IPS-20b (cell line): ENCODE results near the gene ANKRD31.

ENCODE experiments used
- H3K27ac ChIP-seq: one replicate; pipeline ENCODE4 v1.5.1; 2013; ENCODE audit warnings: low read length
- H3K27me3 ChIP-seq: 2 replicates; pipeline ENCODE4 v1.6.1; 2013; ENCODE audit warnings: mild to moderate bottlenecking, low read length, inconsistent platforms; ENCODE audit not compliant: insufficient read depth
- H3K36me3 ChIP-seq: 2 replicates; pipeline ENCODE4 v1.6.1; 2013; ENCODE audit warnings: low read depth, mild to moderate bottlenecking, inconsistent platforms, low read length, moderate library complexity; ENCODE audit not compliant: insufficient read depth
- H3K4me1 ChIP-seq: 2 replicates; pipeline ENCODE4 v1.6.1; 2013; ENCODE audit warnings: mild to moderate bottlenecking, control low read depth, inconsistent platforms, low read length, moderate library complexity; ENCODE audit not compliant: insufficient read depth
- H3K4me3 ChIP-seq: 2 replicates; pipeline ENCODE4 v1.5.1; 2013; ENCODE audit warnings: mild to moderate bottlenecking, low read length, inconsistent platforms
- H3K9ac ChIP-seq: 2 replicates; pipeline ENCODE4 v1.6.1; 2013; ENCODE audit warnings: low read depth, mild to moderate bottlenecking, inconsistent platforms, low read length, moderate library complexity
- H3K9me3 ChIP-seq: 2 replicates; pipeline ENCODE4 v1.6.1; 2013; ENCODE audit warnings: mild to moderate bottlenecking, low read depth, low read length, inconsistent platforms; ENCODE audit not compliant: insufficient read depth

ANKRD31 gene

DNA sequence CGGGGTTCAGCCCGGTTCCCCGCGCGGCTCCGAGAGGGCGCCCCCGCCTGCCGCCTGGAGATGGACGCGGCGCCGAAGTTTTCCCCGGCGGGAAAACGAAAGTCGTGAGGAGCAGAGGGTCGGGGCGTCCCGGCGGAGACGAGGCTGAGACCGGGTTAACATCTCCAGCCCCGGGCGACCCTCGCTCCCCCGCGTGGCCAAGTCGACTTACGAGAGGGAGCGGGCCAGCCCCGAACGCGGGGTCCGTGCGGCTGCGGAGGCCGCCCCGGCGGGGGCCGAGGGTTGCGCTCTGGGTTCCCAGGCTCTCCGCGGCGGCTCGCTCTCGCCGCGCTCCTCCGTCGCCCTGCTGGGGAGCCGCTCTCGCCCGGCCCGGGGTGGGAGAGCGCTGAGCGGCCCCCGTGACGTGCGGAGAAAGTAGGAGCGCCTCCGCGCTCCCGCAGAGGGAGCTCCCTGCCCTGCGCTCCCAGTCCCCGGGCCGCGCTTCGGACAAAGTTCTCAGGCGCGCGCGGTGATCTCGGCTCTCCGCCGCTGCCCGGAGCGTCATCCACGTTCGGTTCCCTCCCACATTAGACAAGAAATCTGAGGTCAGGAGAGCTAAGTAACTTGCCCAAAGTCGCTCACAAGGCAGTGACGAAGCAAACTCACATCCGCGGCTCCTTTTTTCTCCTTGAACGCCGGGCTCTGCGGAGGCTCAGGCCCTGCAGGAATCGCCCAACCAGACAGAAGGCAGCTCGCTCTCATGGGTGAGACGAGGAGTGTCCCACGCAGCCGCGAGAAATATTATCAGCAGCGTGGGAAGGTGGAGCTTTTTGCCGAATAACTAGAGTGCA lies 183.2 kb downstream of the ANKRD31 start:
- Histone ChIP-seq H3K9ac (peak overlapping the region; percentile 82; the same call in 1 of the 2 replicates), H3K9me3 (no peaks in the 10 kb centered on the region), H3K36me3 (no peaks in the 10 kb centered on the region), H3K4me1 (peaks cover 42% of the 10 kb centered on the region), H3K4me3 (peak overlapping the region; percentile 83), H3K27me3 (peaks cover 42% of the 10 kb centered on the region), H3K27ac (no peak overlapping the region)

DNA sequence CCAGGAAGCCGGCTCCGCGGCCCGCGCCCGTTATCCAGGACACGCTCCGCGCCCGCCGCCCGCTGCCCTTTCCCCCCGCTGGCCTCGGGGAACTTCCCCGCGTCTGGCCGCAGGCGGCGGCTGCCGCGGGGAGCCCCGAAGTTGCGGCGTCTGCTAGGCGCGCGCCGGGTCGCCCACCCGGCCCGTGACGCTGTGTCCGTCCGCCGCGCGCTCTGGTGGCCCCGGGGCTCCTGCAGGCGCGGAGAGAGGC lies 183.7 kb downstream of the ANKRD31 start:
- H3K27ac ChIP-seq = no peak overlapping the region
- H3K9ac ChIP-seq = peak overlapping the region; percentile 82; the same call in 1 of the 2 replicates
- H3K9me3 ChIP-seq = no peaks in the 10 kb centered on the region
- H3K27me3 ChIP-seq = peaks cover 42% of the 10 kb centered on the region
- H3K4me1 ChIP-seq = peaks cover 42% of the 10 kb centered on the region
- peak overlapping the region; percentile 83; the same call in 1 of the 2 replicates for H3K4me3 ChIP-seq
- H3K36me3 ChIP-seq = no peaks in the 10 kb centered on the region

DNA sequence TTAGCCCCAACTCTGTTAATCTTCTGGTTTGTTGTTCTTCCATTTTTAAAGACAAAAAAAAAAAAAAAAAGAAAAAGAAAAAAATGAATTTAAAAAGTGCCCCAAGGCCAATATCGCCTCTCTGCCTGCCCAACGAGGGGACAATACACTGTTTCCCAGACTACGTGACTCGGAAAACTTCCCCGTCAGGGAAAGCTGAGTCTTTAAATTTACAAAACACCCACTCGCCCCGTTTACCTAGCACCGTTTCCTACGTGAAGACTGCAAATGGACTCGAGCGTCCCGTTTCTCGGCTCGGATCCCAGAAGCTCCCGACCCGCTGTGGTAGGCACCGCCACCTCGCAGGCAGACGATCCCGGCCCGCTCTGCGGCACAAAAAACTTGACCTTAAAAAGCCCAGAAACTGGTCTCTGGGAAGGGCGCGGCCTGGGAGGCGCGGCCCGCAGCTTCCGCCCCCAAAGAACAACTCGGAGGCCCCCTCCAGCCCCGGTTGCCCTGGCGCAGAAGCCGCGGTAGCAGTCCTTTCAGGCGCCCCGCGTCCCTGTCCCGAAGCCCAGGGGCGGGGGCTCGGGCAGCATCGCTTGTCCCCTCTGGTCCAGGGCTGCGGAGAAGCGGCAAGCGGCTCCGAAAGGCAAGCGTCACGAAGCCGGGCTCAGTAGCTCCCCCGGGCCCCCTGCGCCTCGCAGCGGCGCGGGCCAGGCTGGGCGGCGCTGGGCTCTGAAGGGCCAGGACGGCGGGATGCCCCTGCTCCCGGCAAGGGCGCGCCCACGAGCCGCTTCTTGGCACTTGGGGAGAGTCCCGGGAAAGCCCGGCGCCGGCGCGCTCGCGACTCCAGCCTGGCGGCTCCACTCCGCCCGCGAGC lies 184.3 kb downstream of the ANKRD31 start, which contains the start of gene GCNT4:
Gene GCNT4, minus strand, starts transcription at position 367 of the 862 bp plus-strand sequence. CDS start 22,521 bp downstream, outside the sequence.
- Histone ChIP-seq H3K9me3 (no peaks in the 10 kb centered on the region), H3K9ac (peak within 1 kb of the TSS; percentile 82; the same call in 1 of the 2 replicates), H3K4me1 (peaks cover 39% of the 10 kb centered on the region), H3K4me3 (peak within 1 kb of the TSS; percentile 83), H3K27ac (no peak within 1 kb of the TSS), H3K27me3 (peaks cover 42% of the 10 kb centered on the region), H3K36me3 (no peaks in the 10 kb centered on the region)

DNA sequence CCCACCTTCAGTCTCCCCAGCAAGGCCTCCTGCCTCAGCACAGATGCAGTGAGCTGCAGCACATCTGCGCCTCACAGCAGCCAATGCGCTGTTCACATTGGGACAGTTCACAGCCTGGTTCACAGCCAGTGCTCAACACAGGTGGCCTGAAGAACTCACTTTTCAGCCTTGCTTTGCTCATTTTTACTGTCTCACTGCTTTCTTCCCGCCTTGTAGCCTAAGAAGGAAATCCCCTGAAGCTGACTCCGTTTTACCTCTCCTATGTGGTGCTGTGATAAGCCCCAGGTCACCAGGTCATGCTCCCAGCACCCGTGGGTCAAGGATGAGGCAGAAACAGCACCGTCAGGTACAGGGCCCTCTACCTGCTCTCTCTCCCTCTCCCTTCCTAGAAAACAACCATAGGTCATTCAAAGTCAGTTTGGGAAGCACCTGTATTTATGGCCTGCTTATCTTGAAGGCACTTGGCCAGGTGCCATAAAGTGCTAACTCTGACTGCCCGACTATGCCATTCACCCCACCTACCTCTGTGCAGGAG lies 185.4 kb downstream of the ANKRD31 start:
- Histone ChIP-seq H3K4me3 (peak overlapping the region; percentile 83; the same call in 1 of the 2 replicates), H3K9me3 (no peaks in the 10 kb centered on the region), H3K9ac (peak overlapping the region; percentile 82; the same call in 1 of the 2 replicates), H3K36me3 (peaks cover 4% of the 10 kb centered on the region; the same call in 1 of the 2 replicates), H3K4me1 (peaks cover 30% of the 10 kb centered on the region), H3K27me3 (peaks cover 42% of the 10 kb centered on the region), H3K27ac (no peak overlapping the region)

DNA sequence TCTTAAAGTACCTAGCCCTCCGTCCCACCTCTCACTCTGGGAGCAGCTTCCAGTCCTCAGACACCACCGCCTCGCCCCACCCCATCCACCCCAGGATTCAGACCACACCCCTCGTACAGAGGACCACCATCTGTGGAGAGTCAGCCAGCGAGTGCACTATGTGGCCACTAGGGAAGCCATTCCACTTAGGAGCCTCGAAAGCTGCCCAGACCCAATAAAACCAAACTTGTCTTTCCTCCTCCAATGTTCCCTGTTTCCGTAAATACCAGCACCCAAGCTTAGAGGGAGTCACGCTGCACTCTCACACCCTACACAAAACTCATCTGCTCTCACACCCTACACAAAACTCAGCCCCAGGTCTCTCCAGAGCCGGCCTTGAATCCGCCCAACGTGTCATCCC lies 186.3 kb downstream of the ANKRD31 start:
- H3K36me3 ChIP-seq = peaks cover 12% of the 10 kb centered on the region; the same call in 1 of the 2 replicates
- no peak overlapping the region for H3K9ac ChIP-seq
- peaks cover 42% of the 10 kb centered on the region for H3K27me3 ChIP-seq
- peaks cover 22% of the 10 kb centered on the region for H3K4me1 ChIP-seq
- H3K27ac ChIP-seq = no peak overlapping the region
- H3K9me3 ChIP-seq = no peaks in the 10 kb centered on the region
- peak overlapping the region; percentile 83; the same call in 1 of the 2 replicates for H3K4me3 ChIP-seq

DNA sequence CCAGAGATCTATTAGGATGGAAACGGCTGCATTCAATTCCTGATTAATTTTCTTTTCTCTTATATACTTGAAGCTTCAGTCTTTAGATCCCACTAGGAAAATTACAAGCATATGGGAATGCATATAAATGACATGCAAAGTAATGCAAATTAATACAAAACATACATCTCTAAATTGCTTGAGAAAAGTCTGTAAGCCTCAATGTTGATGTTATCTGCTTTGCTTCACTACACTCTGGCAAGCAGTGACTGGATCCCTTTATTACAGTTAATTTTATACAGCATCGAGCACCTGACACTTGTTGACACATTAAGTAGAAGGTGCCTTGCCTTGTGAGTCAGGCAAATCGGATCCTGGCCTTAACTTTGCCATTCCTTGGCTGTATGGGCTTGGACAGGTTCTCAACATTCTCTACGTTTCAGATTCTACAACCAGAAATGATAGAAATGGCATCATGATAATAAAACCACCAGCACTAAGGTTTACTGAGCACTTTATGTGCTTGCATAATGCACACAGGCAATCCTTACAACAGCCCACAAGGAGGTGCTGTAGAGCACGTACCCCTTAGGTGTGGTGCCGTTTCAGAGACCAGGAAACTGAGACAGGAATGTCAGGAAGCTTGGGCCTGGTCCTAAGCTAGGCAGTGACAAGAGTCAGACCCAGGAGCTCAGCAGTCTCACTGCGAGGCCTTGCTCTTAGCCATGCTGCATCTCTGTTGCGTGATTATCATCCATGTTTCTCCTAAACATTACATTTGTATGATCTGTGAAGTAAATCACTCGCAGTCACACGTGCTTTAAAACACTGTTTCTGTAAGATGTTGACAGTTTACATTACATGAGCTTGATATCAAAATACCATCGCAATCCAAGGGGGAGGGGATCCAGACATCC lies 187.0 kb downstream of the ANKRD31 start:
- H3K4me3 ChIP-seq = no peak overlapping the region
- H3K36me3 ChIP-seq = peaks cover 14% of the 10 kb centered on the region; the same call in 1 of the 2 replicates
- H3K9ac ChIP-seq = no peak overlapping the region
- H3K9me3 ChIP-seq = no peaks in the 10 kb centered on the region
- peaks cover 37% of the 10 kb centered on the region for H3K27me3 ChIP-seq
- peaks cover 15% of the 10 kb centered on the region for H3K4me1 ChIP-seq
- H3K27ac ChIP-seq = no peak overlapping the region

DNA sequence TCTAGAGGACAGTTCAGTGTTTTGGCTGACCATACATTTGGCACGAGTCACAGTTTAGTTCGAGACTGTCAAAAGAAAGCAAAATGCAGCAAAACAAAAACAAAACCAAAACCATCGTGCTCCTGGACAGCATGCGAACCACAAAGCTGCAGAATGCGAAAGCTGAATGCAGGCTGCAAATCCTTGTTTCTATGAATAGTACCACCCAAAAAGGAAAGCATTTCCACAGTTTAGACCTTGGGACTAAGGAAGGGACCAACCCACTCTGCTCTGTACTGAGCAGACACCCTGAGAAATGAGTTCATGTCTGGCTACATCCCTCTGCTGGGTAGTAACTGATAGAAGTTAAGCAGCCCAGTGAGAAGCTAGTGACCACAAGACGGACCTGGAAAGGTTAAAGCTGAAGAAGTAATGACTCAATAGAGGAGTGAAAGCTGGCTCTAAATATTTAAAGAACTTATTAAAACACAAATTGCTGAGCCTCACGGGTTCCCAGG lies 188.2 kb downstream of the ANKRD31 start:
- Histone ChIP-seq H3K27me3 (peaks cover 25% of the 10 kb centered on the region), H3K36me3 (peaks cover 26% of the 10 kb centered on the region; the same call in 1 of the 2 replicates), H3K27ac (no peak overlapping the region), H3K4me1 (peaks cover 13% of the 10 kb centered on the region), H3K4me3 (no peak overlapping the region), H3K9ac (no peak overlapping the region), H3K9me3 (no peaks in the 10 kb centered on the region)

DNA sequence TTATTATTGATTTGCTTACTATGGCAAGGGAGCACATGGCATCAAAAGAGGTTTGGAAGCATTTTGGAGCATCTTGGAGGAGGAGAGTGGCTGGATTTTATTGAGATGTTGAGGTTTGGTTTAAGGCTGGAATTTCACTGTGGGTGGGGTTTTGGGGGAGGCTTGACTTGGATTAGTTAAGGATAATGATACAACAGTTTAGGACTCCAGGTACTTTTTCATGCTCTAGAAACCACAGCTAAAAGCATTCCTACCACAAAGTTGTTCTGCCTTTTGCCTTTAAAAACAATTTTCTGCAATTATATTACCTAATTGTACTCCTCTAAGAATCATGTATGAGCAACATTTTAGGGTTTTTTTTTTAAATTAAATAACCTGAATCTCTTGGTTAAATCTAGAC lies 189.3 kb downstream of the ANKRD31 start:
- Histone ChIP-seq H3K4me1 (peaks cover 13% of the 10 kb centered on the region), H3K27me3 (peaks cover 19% of the 10 kb centered on the region), H3K9ac (no peak overlapping the region), H3K27ac (no peak overlapping the region), H3K9me3 (no peaks in the 10 kb centered on the region), H3K36me3 (peaks cover 33% of the 10 kb centered on the region; the same call in 1 of the 2 replicates), H3K4me3 (no peak overlapping the region)

DNA sequence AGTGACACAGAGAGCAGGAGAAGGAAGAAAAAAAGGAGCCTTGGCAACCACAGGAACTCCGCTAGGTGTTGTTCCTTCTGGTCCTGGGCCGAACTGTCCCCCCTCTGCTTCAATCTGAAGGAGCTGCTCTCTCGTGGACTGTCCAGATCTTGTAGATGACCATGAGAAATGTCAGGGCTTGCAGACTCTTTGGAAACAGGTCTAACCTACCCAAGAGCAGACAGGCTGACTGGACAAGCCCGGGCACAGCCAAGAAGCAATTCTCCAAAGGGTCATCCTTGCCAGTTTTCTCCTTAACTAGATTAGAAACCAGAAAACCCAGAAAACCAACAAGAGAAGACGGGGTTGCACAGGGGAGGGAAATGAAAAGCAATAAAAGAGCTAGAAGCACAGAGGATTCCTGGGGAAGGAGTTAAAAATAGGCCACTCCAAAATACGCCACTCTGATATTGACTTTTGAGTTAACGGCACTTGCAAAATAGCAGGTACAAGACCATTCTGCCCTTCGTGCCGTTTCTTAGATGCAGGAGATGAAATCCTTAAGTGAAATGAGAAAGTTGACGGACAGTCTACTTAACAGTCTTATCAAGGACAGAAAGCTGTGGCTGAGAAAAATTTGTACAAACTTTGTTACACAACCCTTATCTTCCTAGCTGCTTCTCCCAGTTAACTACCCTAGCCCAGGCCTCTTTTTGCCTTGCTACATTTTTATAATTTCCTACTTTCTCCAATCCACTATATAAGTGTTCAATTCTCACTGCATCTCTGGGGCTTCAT lies 190.1 kb downstream of the ANKRD31 start:
- Histone ChIP-seq H3K9ac (no peak overlapping the region), H3K27me3 (peaks cover 11% of the 10 kb centered on the region), H3K36me3 (peaks cover 33% of the 10 kb centered on the region; the same call in 1 of the 2 replicates), H3K27ac (no peak overlapping the region), H3K9me3 (no peaks in the 10 kb centered on the region), H3K4me1 (peaks cover 13% of the 10 kb centered on the region), H3K4me3 (no peak overlapping the region)

DNA sequence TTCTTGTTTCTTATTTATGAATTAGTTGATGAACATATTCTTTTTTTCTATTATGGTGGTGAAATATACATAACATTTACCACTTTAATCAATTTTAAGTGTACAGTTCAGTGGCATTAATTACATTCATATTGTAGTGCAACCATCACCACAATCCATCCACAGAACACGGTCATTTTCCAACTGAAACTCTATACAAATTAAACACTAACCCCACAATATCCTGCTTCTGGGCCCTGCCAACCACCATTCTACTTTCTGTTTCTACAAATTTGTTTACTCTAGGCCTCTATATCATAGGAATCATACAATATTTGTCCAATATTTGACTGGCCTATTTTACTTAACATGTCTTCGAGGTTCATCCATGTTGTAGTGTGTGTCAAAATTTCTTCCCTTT lies 191.6 kb downstream of the ANKRD31 start:
- no peak overlapping the region for H3K27ac ChIP-seq
- no peak overlapping the region for H3K4me3 ChIP-seq
- H3K36me3 ChIP-seq = peaks cover 33% of the 10 kb centered on the region; the same call in 1 of the 2 replicates
- no peaks in the 10 kb centered on the region for H3K27me3 ChIP-seq
- no peak overlapping the region for H3K9ac ChIP-seq
- H3K4me1 ChIP-seq = peaks cover 4% of the 10 kb centered on the region; the same call in 1 of the 2 replicates
- no peaks in the 10 kb centered on the region for H3K9me3 ChIP-seq
